ENCODE data around the gene PET117. TPM values are rescaled to one million over a fixed set of nuclear protein-coding genes. Genes with fewer than 3 reads are reported as not detected.

Gene PET117
- total RNA-seq, 1 experiment from 2014 or later: 25.0 TPM

- no peak overlapping the region for H3K27ac ChIP-seq (ENCODE audit: insufficient read length, low read depth, low read length)
Measured at GRCh38 chr20:18165553-18165952, 27.9 kb downstream of the PET117 start.

More at GRCh38 chr20:18165553-18165952, 27.9 kb downstream of the PET117 start:
- no peaks in the 10 kb centered on the region for H3K27me3 ChIP-seq (ENCODE audit: insufficient read depth, low read length)
- H3K4ac ChIP-seq (ENCODE audit: low read depth, low read length): no peak overlapping the region
- no peak overlapping the region for H2BK15ac ChIP-seq (ENCODE audit: low read depth, low read length)
- no peaks in the 10 kb centered on the region for H3K27me3 Mint-ChIP-seq (ENCODE audit: low read depth)
- no peak for DNase-seq
- H2BK5ac ChIP-seq (ENCODE audit: insufficient read length, low read length): no peak overlapping the region
- no peak overlapping the region for H3K4me2 ChIP-seq (ENCODE audit: insufficient read depth, insufficient read length, low read length)
- peak overlapping the region; percentile 27 for H4K5ac ChIP-seq (ENCODE audit: insufficient read length, low read depth, low read length)
- H3K79me1 ChIP-seq (ENCODE audit: insufficient read depth, low read depth, low read length, poor library complexity, severe bottlenecking): peaks cover 6% of the 10 kb centered on the region
- H3K36me3 Mint-ChIP-seq (ENCODE audit: insufficient read depth in 1 of 3, low read depth in 3 of 3): peaks cover 15 to 41% (median 35%) of the 10 kb centered on the region in 3 experiments; a peak in 6 of 7 replicates
- H3K4me1 Mint-ChIP-seq: peaks cover 25 to 28% of the 10 kb centered on the region in 2 experiments
- no peak overlapping the region for H3K18ac ChIP-seq (ENCODE audit: insufficient read length, low read depth, low read length)
- no peak overlapping the region for H3K4me3 Mint-ChIP-seq
- H3K56ac ChIP-seq (ENCODE audit: insufficient read length, low read depth, low read length): no peak overlapping the region
- no peaks in the 10 kb centered on the region for H3K23me2 ChIP-seq (ENCODE audit: insufficient read length, low read depth, low read length, poor library complexity, severe bottlenecking)
- no CpG with 5 or more reads among the region's 3 CpGs for WGBS (ENCODE audit: extremely low coverage, insufficient read length, low lambda C conversion rate)
- no peak overlapping the region for H2AK5ac ChIP-seq (ENCODE audit: insufficient read length, low read length)
- H3T11ph ChIP-seq (ENCODE audit: low read length): peak overlapping the region; percentile 13
- no peak overlapping the region for H4K8ac ChIP-seq (replicated peaks; ENCODE audit: insufficient read length, low read depth, low read length)
- no peaks in the 10 kb centered on the region for H4K20me1 ChIP-seq (ENCODE audit: control insufficient read depth, insufficient read depth, insufficient read length)
- H3K23ac ChIP-seq (ENCODE audit: insufficient read length, low read depth, low read length): no peak overlapping the region
- peaks cover 3% of the 10 kb centered on the region; the same call in 1 of the 2 replicates for H3K4me1 ChIP-seq (ENCODE audit: insufficient read depth, low read length)
- H2BK120ac ChIP-seq (ENCODE audit: low read depth, low read length, poor library complexity, severe bottlenecking): peak overlapping the region; percentile 29
- no peak overlapping the region for H3K9ac ChIP-seq (ENCODE audit: extremely low read depth, insufficient read length, low read length)
- H4K91ac ChIP-seq (ENCODE audit: insufficient read length, low read depth, low read length): no peak overlapping the region
- no peak overlapping the region for H2AFZ ChIP-seq (ENCODE audit: low read length)
- H3K14ac ChIP-seq (ENCODE audit: insufficient read depth, low read length): peak overlapping the region; percentile 55; the same call in 1 of the 2 replicates
- peak overlapping the region; percentile 9 to 90 (median 23); a peak in 3 of 7 replicates for H3K27ac Mint-ChIP-seq
- no peaks in the 10 kb centered on the region for H3K9me3 Mint-ChIP-seq
- H2BK20ac ChIP-seq (ENCODE audit: low read depth, low read length, poor library complexity, severe bottlenecking): no peak overlapping the region
- no peaks in the 10 kb centered on the region for H3K9me3 ChIP-seq (ENCODE audit: control insufficient read depth, low read depth, low read length)
- H2BK12ac ChIP-seq (ENCODE audit: insufficient read length, low read depth, low read length): no peak overlapping the region
- H3K79me2 ChIP-seq (ENCODE audit: insufficient read depth, low read length): no peaks in the 10 kb centered on the region
- no peak for TF ChIP-seq CTCF (conservative IDR thresholded peaks at IDR 0.05)
